OCI-LY1 (cell line): ENCODE data around the gene FAM229A.

Experiments used
- H2AFZ ChIP-seq: fragments of 200-600 bp; sonication (generic), shearing (Covaris generic); 2 replicates; pipeline ENCODE4 v1.6.0; 2014; ENCODE audit warnings: antibody characterized with exemption, mild to moderate bottlenecking, low read length
- H3F3A ChIP-seq: fragments of 200-600 bp; sonication (generic), shearing (Covaris generic); 2 replicates; pipeline ENCODE4 v1.6.0; 2014; ENCODE audit warnings: mild to moderate bottlenecking, antibody characterized with exemption, low read length, moderate library complexity; ENCODE audit not compliant: insufficient read depth
- H3K27ac ChIP-seq: fragments of 200-600 bp; sonication (generic); 2 replicates; pipeline ENCODE4 v1.5.1; 2014; ENCODE audit warnings: low read length, mixed run types, mild to moderate bottlenecking, low read depth; ENCODE audit not compliant: poor library complexity, severe bottlenecking
- H3K27me3 ChIP-seq: fragments of 200-600 bp; sonication (generic); 2 replicates; pipeline ENCODE4 v1.6.0; 2014; ENCODE audit warnings: antibody characterized with exemption, mild to moderate bottlenecking, low read length, moderate library complexity; ENCODE audit not compliant: insufficient read depth
- H3K36me3 ChIP-seq: fragments of 200-600 bp; sonication (generic); 2 replicates; pipeline ENCODE4 v1.6.1; 2014; ENCODE audit warnings: mild to moderate bottlenecking, antibody characterized with exemption, low read length, moderate library complexity, mixed read lengths; ENCODE audit not compliant: insufficient read depth
- H3K4me1 ChIP-seq: fragments of 200-600 bp; sonication (generic); 2 replicates; pipeline ENCODE4 v1.5.1; 2014; ENCODE audit warnings: mild to moderate bottlenecking, low read length, moderate library complexity; ENCODE audit not compliant: insufficient read depth, severe bottlenecking
- H3K4me2 ChIP-seq: fragments of 200-600 bp; sonication (generic), shearing (Covaris generic); 2 replicates; pipeline ENCODE4 v1.6.1; 2014; ENCODE audit warnings: low read length
- H3K4me3 ChIP-seq: fragments of 200-600 bp; sonication (generic); 2 replicates; pipeline ENCODE4 v1.5.1; 2014; ENCODE audit warnings: low read length, low read depth, mild to moderate bottlenecking, mixed read lengths; ENCODE audit not compliant: poor library complexity, severe bottlenecking
- H3K79me2 ChIP-seq: fragments of 200-600 bp; shearing (Covaris generic); 2 replicates; pipeline ENCODE4 v1.6.1; 2016; ENCODE audit warnings: mixed run types, low read length, mixed read lengths; ENCODE audit not compliant: insufficient read depth
- H3K9ac ChIP-seq: fragments of 200-600 bp; sonication (generic), shearing (Covaris generic); 2 replicates; pipeline ENCODE4 v1.6.1; 2014; ENCODE audit warnings: mild to moderate bottlenecking, low read length, mixed read lengths
- H3K9me2 ChIP-seq: fragments of 200-600 bp; sonication (generic), shearing (Covaris generic); 2 replicates; pipeline ENCODE4 v1.6.1; 2014; ENCODE audit warnings: low read depth, mild to moderate bottlenecking, low read length, mixed read lengths
- H3K9me3 ChIP-seq: fragments of 200-600 bp; shearing (Covaris generic); 2 replicates; pipeline ENCODE4 v1.6.1; 2014; ENCODE audit warnings: low read length, mixed read lengths
- H4K20me1 ChIP-seq: fragments of 200-600 bp; sonication (generic), shearing (Covaris generic); 2 replicates; pipeline ENCODE4 v1.6.0; 2016; ENCODE audit warnings: mild to moderate bottlenecking, low read length; ENCODE audit not compliant: insufficient read depth
- CTCF ChIP-seq: fragments of 200-600 bp; sonication (generic), shearing (Covaris generic); IDR thresholded peaks from 2 replicates; pipeline ENCODE4 v1.5.1; 2017; ENCODE audit warnings: mild to moderate bottlenecking, antibody characterized with exemption, low read length, moderate library complexity, mixed read lengths
- EZH2 ChIP-seq: fragments of 200-600 bp; sonication (generic), shearing (Covaris generic); IDR thresholded peaks from 2 replicates; pipeline ENCODE4 v1.8.0; 2017; ENCODE audit warnings: borderline replicate concordance, mixed run types, mild to moderate bottlenecking, antibody characterized with exemption, low read length, moderate library complexity, mixed read lengths

The FAM229A gene

GRCh38 chr1:32392325-32392724 is 30.0 kb upstream of the FAM229A start:
- peaks cover 18% of the 10 kb centered on the region for H3K4me1 ChIP-seq
- H4K20me1 ChIP-seq: no peaks in the 10 kb centered on the region
- no peaks in the 10 kb centered on the region for H3F3A ChIP-seq
- H2AFZ ChIP-seq: no peak overlapping the region
- no peak for TF ChIP-seq EZH2
- H3K4me3 ChIP-seq: no peak overlapping the region
- no peaks in the 10 kb centered on the region for H3K27me3 ChIP-seq
- H3K9ac ChIP-seq: no peak overlapping the region
- peaks cover 7% of the 10 kb centered on the region for H3K79me2 ChIP-seq
- peaks cover 3% of the 10 kb centered on the region; the same call in 1 of the 2 replicates for H3K9me3 ChIP-seq
- H3K9me2 ChIP-seq: no peaks in the 10 kb centered on the region
- H3K4me2 ChIP-seq: no peak overlapping the region
- H3K36me3 ChIP-seq: peaks cover 29% of the 10 kb centered on the region; the same call in 1 of the 2 replicates
- H3K27ac ChIP-seq: no peak overlapping the region

- Histone ChIP-seq H3K27ac (no peak overlapping the region), H3K4me1 (peaks cover 18% of the 10 kb centered on the region), H3K9me3 (no peaks in the 10 kb centered on the region), H3K9ac (no peak overlapping the region), H3K9me2 (no peaks in the 10 kb centered on the region), H3K36me3 (peaks cover 36% of the 10 kb centered on the region), H3K27me3 (no peaks in the 10 kb centered on the region), H3K79me2 (peaks cover 7% of the 10 kb centered on the region), H3F3A (no peaks in the 10 kb centered on the region), H3K4me2 (no peak overlapping the region), H4K20me1 (no peaks in the 10 kb centered on the region), H3K4me3 (no peak overlapping the region), H2AFZ (no peak overlapping the region)
- no peak for TF ChIP-seq EZH2
Observed at GRCh38 chr1:32390904-32391870, 28.9 kb upstream of the FAM229A start.

- Histone ChIP-seq H3K9me2 (no peaks in the 10 kb centered on the region), H4K20me1 (no peaks in the 10 kb centered on the region), H3K4me1 (peaks cover 10% of the 10 kb centered on the region), H2AFZ (no peak overlapping the region), H3K36me3 (peaks cover 57% of the 10 kb centered on the region), H3F3A (no peaks in the 10 kb centered on the region), H3K27ac (no peak overlapping the region), H3K9me3 (no peaks in the 10 kb centered on the region), H3K4me3 (no peak overlapping the region), H3K27me3 (no peaks in the 10 kb centered on the region), H3K4me2 (no peak overlapping the region), H3K9ac (no peak overlapping the region), H3K79me2 (peaks cover 7% of the 10 kb centered on the region)
- TF ChIP-seq EZH2: no peak
- no peak for TF ChIP-seq CTCF
Observed at GRCh38 chr1:32388641-32389040, 26.4 kb upstream of the FAM229A start.

- no peak overlapping the region for H3K4me3 ChIP-seq
- no peaks in the 10 kb centered on the region for H4K20me1 ChIP-seq
- no peaks in the 10 kb centered on the region for H3K27me3 ChIP-seq
- no peak overlapping the region for H3K9ac ChIP-seq
- H3K36me3 ChIP-seq: peaks cover 72% of the 10 kb centered on the region
- no peak overlapping the region for H2AFZ ChIP-seq
- H3K79me2 ChIP-seq: no peaks in the 10 kb centered on the region
- TF ChIP-seq EZH2 (no peak), CTCF (no peak)
- H3K4me2 ChIP-seq: no peak overlapping the region
- H3K9me2 ChIP-seq: no peaks in the 10 kb centered on the region
- no peaks in the 10 kb centered on the region for H3K4me1 ChIP-seq
- H3F3A ChIP-seq: no peaks in the 10 kb centered on the region
- no peaks in the 10 kb centered on the region for H3K9me3 ChIP-seq
- no peak overlapping the region for H3K27ac ChIP-seq
Observed at GRCh38 chr1:32386676-32387392, 24.5 kb upstream of the FAM229A start.
